ENCODE measurements around the gene USO1.

DNA sequence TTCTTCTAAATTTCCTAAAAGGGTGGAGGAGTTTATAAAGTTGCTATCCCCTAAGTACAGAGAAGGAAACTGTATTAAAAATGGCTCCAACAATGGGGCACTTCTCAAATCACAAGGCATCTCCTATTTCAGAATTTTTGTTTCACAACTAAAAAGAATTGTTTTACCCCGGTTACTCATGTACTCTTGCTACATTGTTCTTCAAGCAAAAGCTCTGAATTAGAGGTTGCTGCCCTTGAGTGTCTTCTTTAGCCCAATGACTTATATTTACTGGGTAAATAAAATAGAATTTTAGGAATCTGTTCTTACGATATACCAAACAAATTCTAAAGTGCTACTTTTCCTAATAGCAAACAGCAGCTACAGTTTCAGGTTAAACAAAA is 110.4 kb downstream of the USO1 start:
- no peak for TF ChIP-seq POLR2A (IDR thresholded peaks at IDR 0.05)
- TF ChIP-seq, protein P1, sequence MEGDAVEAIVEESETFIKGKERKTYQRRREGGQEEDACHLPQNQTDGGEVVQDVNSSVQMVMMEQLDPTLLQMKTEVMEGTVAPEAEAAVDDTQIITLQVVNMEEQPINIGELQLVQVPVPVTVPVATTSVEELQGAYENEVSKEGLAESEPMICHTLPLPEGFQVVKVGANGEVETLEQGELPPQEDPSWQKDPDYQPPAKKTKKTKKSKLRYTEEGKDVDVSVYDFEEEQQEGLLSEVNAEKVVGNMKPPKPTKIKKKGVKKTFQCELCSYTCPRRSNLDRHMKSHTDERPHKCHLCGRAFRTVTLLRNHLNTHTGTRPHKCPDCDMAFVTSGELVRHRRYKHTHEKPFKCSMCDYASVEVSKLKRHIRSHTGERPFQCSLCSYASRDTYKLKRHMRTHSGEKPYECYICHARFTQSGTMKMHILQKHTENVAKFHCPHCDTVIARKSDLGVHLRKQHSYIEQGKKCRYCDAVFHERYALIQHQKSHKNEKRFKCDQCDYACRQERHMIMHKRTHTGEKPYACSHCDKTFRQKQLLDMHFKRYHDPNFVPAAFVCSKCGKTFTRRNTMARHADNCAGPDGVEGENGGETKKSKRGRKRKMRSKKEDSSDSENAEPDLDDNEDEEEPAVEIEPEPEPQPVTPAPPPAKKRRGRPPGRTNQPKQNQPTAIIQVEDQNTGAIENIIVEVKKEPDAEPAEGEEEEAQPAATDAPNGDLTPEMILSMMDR (IDR thresholded peaks at IDR 0.05) = no peak

Data from gastroesophageal sphincter (tissue), 3 donors.